ENCODE measurements around the gene HELZ. TPM values are rescaled to one million over a fixed set of nuclear protein-coding genes. Genes with fewer than 3 reads are reported as not detected.

The HELZ gene
- total RNA-seq, 4 donors from 2014 or later, result 63.5 to 123 (median 87.6) TPM

- no peak for ATAC-seq (ENCODE audit: low FRiP score)
- TF ChIP-seq CTCF (IDR thresholded peaks at IDR 0.05), result no peak
- no peak for DNase-seq (ENCODE audit: low spot score)
Measured at GRCh38 chr17:67050066-67050465, 194.9 kb downstream of the HELZ start.

GRCh38 chr17:67049025-67049739 is 195.8 kb downstream of the HELZ start:
- ATAC-seq (ENCODE audit: low FRiP score), result no peak

GRCh38 chr17:67047382-67047781 is 197.6 kb downstream of the HELZ start:
- TF ChIP-seq CTCF (IDR thresholded peaks at IDR 0.05), result no peak
- ATAC-seq (ENCODE audit: low FRiP score), result no peak
- no peak for DNase-seq (ENCODE audit: low spot score)

More at GRCh38 chr17:67049025-67049739, 195.8 kb downstream of the HELZ start:
- no peak for DNase-seq (ENCODE audit: low spot score)
- no peak for TF ChIP-seq CTCF (IDR thresholded peaks at IDR 0.05)

- no peak for DNase-seq (ENCODE audit: low spot score)
- ATAC-seq (ENCODE audit: low FRiP score), result no peak
- no peak for TF ChIP-seq CTCF (IDR thresholded peaks at IDR 0.05)
Measured at GRCh38 chr17:67046398-67046797, 198.6 kb downstream of the HELZ start.

- no peak for ATAC-seq (ENCODE audit: low FRiP score)
- TF ChIP-seq CTCF (IDR thresholded peaks at IDR 0.05), result no peak
- no peak for DNase-seq (ENCODE audit: low spot score)
Measured at GRCh38 chr17:67044940-67045339, 200.1 kb downstream of the HELZ start.

GRCh38 chr17:67044016-67044772 is 200.8 kb downstream of the HELZ start, which contains the start of gene CACNG1:
CACNG1 (plus strand) TSS chr17:67044554; CDS start chr17:67044661, 107 bp downstream.
- ATAC-seq (ENCODE audit: low FRiP score), result no peak
- DNase-seq (ENCODE audit: low spot score), result no peak
- TF ChIP-seq CTCF (IDR thresholded peaks at IDR 0.05), result no peak
